Skeletal muscle tissue (tissue), 4 donors: ENCODE measurements around the gene CACNA2D3. TPM values are rescaled to one million over a fixed set of nuclear protein-coding genes. Genes with fewer than 3 reads are reported as not detected.

Experiments used
- H3K27ac ChIP-seq: one replicate; pipeline ENCODE4 v1.7.0; 2013; ENCODE audit warnings: mild to moderate bottlenecking, low read depth, low read length, inconsistent platforms
- H3K27me3 ChIP-seq, 3 donors: one replicate each; pipeline ENCODE4 v1.7.0; 2013; ENCODE audit warnings: low read length in 3 of 3; ENCODE audit not compliant: control insufficient read depth in 3 of 3, insufficient read depth in 3 of 3
- H3K36me3 ChIP-seq, 3 donors: one replicate each; pipeline ENCODE4 v1.7.0; 2013; ENCODE audit warnings: low read length in 3 of 3; ENCODE audit not compliant: control insufficient read depth in 3 of 3, insufficient read depth in 3 of 3
- H3K4me1 ChIP-seq, 3 donors: one replicate each; pipeline ENCODE4 v1.7.0; 2013; ENCODE audit warnings: low read length in 3 of 3, mild to moderate bottlenecking in 3 of 3; ENCODE audit not compliant: control insufficient read depth in 3 of 3, insufficient read depth in 3 of 3
- H3K4me3 ChIP-seq, 3 donors: one replicate each; pipeline ENCODE4 v1.7.0; 2013; ENCODE audit warnings: low read length in 3 of 3
- H3K9ac ChIP-seq, 3 donors: one replicate each; pipeline ENCODE4 v1.7.0; 2013; ENCODE audit warnings: low read length in 3 of 3, mild to moderate bottlenecking in 3 of 3, moderate library complexity in 2 of 3, low read depth in 1 of 3
- H3K9me3 ChIP-seq, 3 donors: one replicate each; pipeline ENCODE4 v1.7.0; 2013; ENCODE audit warnings: low read length in 3 of 3; ENCODE audit not compliant: control insufficient read depth in 3 of 3
- total RNA-seq: library from RNA; depleted of rRNA; stranded (reverse); fragments of >200 nt; gene quantifications from one replicate; pipeline ENCODE4 v1.2.3, GENCODE V29; 2014
- donor health status: Osteomylitis.

CACNA2D3 gene
- total RNA-seq, 1 donor from 2014 or later = 3.1 TPM

- Histone ChIP-seq H3K27ac (no peak overlapping the region), H3K4me3 (no peak overlapping the region)
Measured at GRCh38 chr3:54339608-54340007, 217.3 kb downstream of the CACNA2D3 start.

GRCh38 chr3:54341811-54342210 is 219.5 kb downstream of the CACNA2D3 start:
- no peak overlapping the region for H3K27ac ChIP-seq
- H3K9me3 ChIP-seq = no peaks in the 10 kb centered on the region
- peaks cover 0 to 18% (median 0%) of the 10 kb centered on the region in 3 donors for H3K4me1 ChIP-seq
- no peaks in the 10 kb centered on the region for H3K27me3 ChIP-seq
- no peak overlapping the region for H3K9ac ChIP-seq
- no peaks in the 10 kb centered on the region for H3K36me3 ChIP-seq
- no peak overlapping the region for H3K4me3 ChIP-seq

More at GRCh38 chr3:54339608-54340007, 217.3 kb downstream of the CACNA2D3 start:
- Histone ChIP-seq H3K27me3 (no peaks in the 10 kb centered on the region), H3K9me3 (no peaks in the 10 kb centered on the region), H3K4me1 (peaks cover 0 to 18% (median 0%) of the 10 kb centered on the region in 3 donors), H3K9ac (no peak overlapping the region), H3K36me3 (no peaks in the 10 kb centered on the region)

DNA sequence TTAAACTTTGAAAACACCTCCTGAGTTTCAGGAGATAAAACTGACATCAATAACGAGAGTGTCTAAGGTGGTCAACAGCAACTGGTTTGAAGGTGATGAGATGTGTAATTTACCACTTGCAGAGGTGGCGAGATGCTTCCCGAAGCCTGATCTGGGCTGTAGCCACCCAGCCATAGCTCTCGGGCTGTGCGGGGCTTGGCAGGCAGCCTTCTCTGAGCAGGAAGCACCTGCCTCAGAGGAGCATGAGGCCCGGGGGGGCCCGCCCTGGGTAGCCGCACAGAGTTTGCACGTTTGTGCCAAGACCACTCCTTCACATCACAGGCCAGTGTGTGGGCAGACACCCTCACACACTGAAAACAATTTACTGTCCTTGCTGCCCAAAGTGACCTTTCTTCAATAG is 220.3 kb downstream of the CACNA2D3 start:
- H3K27me3 ChIP-seq = no peaks in the 10 kb centered on the region
- no peak overlapping the region for H3K9ac ChIP-seq
- no peaks in the 10 kb centered on the region for H3K9me3 ChIP-seq
- H3K27ac ChIP-seq = no peak overlapping the region
- H3K4me1 ChIP-seq = peaks cover 0 to 11% (median 0%) of the 10 kb centered on the region in 3 donors
- no peak overlapping the region for H3K4me3 ChIP-seq
- no peaks in the 10 kb centered on the region for H3K36me3 ChIP-seq

DNA sequence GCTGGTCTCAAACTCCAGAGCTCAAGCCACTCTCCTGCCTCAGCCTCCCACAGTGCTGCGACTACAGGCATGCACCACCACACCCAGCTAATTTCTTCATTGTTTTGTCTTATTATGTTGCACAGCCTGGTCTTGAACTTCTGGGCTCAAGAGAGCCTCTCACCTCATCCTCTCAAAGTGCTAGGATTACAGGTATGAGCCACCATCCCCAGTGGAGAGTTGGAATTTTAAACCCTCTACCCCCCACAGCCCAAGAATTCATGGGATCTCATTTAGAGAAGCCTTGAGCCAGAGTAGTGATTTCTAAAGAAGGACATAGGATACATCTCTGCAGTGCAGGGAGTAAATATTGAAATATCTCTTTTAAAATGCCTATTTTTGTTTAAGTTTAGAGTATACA is 221.1 kb downstream of the CACNA2D3 start:
- H3K27ac ChIP-seq = no peak overlapping the region
- peaks cover 0 to 2% (median 0%) of the 10 kb centered on the region in 3 donors for H3K4me1 ChIP-seq
- H3K9ac ChIP-seq = no peak overlapping the region
- no peaks in the 10 kb centered on the region for H3K27me3 ChIP-seq
- H3K9me3 ChIP-seq = no peaks in the 10 kb centered on the region
- H3K36me3 ChIP-seq = no peaks in the 10 kb centered on the region
- no peak overlapping the region for H3K4me3 ChIP-seq

DNA sequence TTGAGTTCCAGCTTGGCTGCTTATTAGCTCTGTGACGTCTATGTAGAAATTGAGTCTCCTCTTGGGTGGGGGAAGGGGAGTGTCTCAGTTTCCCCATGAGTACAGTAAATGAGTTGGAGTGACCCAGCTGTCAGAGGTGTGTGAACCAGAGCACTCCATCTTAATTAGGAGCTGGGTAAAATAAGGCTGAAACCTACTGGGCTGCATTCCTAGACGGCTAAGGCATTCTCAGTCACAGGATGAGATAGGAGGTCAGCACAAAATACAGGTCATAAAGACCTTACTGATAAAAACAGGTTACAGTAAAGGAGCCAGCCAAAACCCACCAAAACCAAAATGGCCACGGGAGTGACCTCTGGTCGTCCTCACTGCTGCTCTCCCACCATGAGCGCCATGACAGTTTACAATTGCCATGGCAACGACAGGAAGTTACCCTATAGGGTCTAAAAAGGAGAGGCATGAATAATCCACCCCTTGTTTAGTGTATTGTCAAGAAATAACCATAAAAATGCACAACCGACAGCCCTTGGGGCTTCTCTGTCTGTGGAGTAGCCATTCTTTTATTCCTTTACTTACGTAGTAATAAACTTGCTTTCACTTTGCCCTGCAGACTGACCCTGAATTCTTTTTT is 222.4 kb downstream of the CACNA2D3 start:
- H3K27me3 ChIP-seq = no peaks in the 10 kb centered on the region
- H3K9me3 ChIP-seq = no peaks in the 10 kb centered on the region
- no peak overlapping the region for H3K9ac ChIP-seq
- no peaks in the 10 kb centered on the region for H3K4me1 ChIP-seq
- H3K36me3 ChIP-seq = no peaks in the 10 kb centered on the region
- H3K4me3 ChIP-seq = no peak overlapping the region
- no peak overlapping the region for H3K27ac ChIP-seq

DNA sequence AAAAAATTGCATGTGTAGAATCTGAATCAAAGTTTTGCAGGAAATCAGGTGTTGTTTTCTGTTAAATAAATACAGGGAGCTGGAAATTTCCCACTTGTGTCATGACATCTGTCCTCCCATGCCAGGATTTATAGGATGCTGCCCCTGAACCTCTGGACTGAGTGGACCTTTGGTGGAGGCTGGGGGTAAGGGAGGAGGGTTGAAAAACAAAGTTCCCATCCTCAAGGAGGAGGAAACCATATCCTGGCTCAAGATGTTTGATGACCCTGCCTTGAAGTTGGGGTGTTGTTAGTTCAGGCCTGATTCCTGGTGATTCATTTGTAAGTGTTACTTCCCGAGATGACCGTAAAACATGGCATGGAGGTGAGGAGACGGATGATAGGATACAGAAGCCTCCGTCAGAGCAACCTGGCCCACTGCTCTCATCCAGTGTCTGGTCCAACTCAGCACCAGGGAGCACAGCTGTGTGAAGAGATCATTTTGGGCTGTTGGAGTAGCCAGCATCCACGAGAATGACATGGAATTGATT is 223.6 kb downstream of the CACNA2D3 start:
- no peak overlapping the region for H3K9ac ChIP-seq
- no peaks in the 10 kb centered on the region for H3K27me3 ChIP-seq
- H3K27ac ChIP-seq = no peak overlapping the region
- H3K4me1 ChIP-seq = no peaks in the 10 kb centered on the region
- no peaks in the 10 kb centered on the region for H3K36me3 ChIP-seq
- H3K4me3 ChIP-seq = no peak overlapping the region
- no peaks in the 10 kb centered on the region for H3K9me3 ChIP-seq

GRCh38 chr3:54347060-54347459 is 224.7 kb downstream of the CACNA2D3 start:
- Histone ChIP-seq H3K4me3 (no peak overlapping the region), H3K27ac (no peak overlapping the region), H3K4me1 (no peaks in the 10 kb centered on the region), H3K9ac (no peak overlapping the region), H3K9me3 (no peaks in the 10 kb centered on the region), H3K36me3 (no peaks in the 10 kb centered on the region), H3K27me3 (no peaks in the 10 kb centered on the region)

- H3K27ac ChIP-seq = no peak overlapping the region
- no peak overlapping the region for H3K4me3 ChIP-seq
- H3K27me3 ChIP-seq = no peaks in the 10 kb centered on the region
Measured at GRCh38 chr3:54347933-54348332, 225.6 kb downstream of the CACNA2D3 start.

GRCh38 chr3:54349231-54349652 is 226.9 kb downstream of the CACNA2D3 start:
- H3K4me1 ChIP-seq = peaks cover 4 to 10% (median 7%) of the 10 kb centered on the region in 3 donors
- no peak overlapping the region for H3K9ac ChIP-seq
- no peaks in the 10 kb centered on the region for H3K27me3 ChIP-seq
- no peak overlapping the region for H3K27ac ChIP-seq
- H3K9me3 ChIP-seq = no peaks in the 10 kb centered on the region
- H3K36me3 ChIP-seq = no peaks in the 10 kb centered on the region
- H3K4me3 ChIP-seq = no peak overlapping the region

More at GRCh38 chr3:54347933-54348332, 225.6 kb downstream of the CACNA2D3 start:
- Histone ChIP-seq H3K9me3 (no peaks in the 10 kb centered on the region), H3K9ac (no peak overlapping the region), H3K4me1 (no peaks in the 10 kb centered on the region), H3K36me3 (no peaks in the 10 kb centered on the region)

DNA sequence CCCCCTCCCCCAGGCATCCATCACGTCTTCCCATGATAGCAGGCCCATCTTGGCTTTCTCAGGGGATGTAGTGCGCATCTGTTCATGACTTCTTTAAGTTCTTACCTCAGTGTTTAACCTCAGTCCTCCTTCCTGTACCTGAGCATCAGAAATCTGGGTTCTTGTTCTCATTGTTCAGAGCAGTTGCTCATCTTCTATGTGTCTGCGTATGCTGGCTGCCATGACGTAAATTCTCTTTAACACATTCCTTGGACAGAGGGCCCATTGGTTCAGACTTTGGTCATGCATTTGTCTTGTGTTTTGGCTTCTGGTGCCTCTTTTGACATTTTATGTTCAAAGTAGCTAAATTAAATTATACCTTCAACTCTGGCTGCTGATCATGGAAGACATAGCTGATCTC is 227.3 kb downstream of the CACNA2D3 start:
- no peak overlapping the region for H3K9ac ChIP-seq
- H3K4me1 ChIP-seq = peaks cover 6 to 14% (median 12%) of the 10 kb centered on the region in 3 donors
- H3K4me3 ChIP-seq = no peak overlapping the region
- no peaks in the 10 kb centered on the region for H3K36me3 ChIP-seq
- H3K9me3 ChIP-seq = no peaks in the 10 kb centered on the region
- no peaks in the 10 kb centered on the region for H3K27me3 ChIP-seq
- H3K27ac ChIP-seq = no peak overlapping the region
